ENCODE data around the gene SENP2. TPM values are rescaled to one million over a fixed set of nuclear protein-coding genes. Genes with fewer than 3 reads are reported as not detected.

SENP2 gene
- total and polyA plus RNA-seq, 2 of the 13 experiments (the other 11 are each of a cell fraction or from before 2014, with no cell fraction given) = 7.7 to 46.2 TPM

- TF ChIP-seq ZNF275 (CRISPR knock-in tag; IDR thresholded peaks at IDR 0.05; ENCODE audit: borderline replicate concordance) = peak; percentile 36; the same call in 1 of the 2 replicates
- no peak for TF ChIP-seq HMG20A (CRISPR knock-in tag; IDR thresholded peaks at IDR 0.05; ENCODE audit: borderline replicate concordance)
- TF ChIP-seq ZNF543 (CRISPR knock-in tag; IDR thresholded peaks at IDR 0.05) = peak; percentile 41; the same call in 1 of the 2 replicates
- no peak for TF ChIP-seq ZNF34 (CRISPR knock-in tag; IDR thresholded peaks at IDR 0.05; ENCODE audit: borderline replicate concordance)
- peak; percentile 67; the same call in 1 of the 2 replicates for TF ChIP-seq BRD4 (CRISPR knock-in tag; IDR thresholded peaks at IDR 0.05)
- TF ChIP-seq PRPF4 (IDR thresholded peaks at IDR 0.05; ENCODE audit: low read depth, low read length, poor library complexity, severe bottlenecking) = no peak
- TF ChIP-seq CHCHD3 (CRISPR knock-in tag; IDR thresholded peaks at IDR 0.05) = no peak
- TF ChIP-seq AHDC1 (CRISPR knock-in tag; IDR thresholded peaks at IDR 0.05; ENCODE audit: borderline replicate concordance) = no peak
- TF ChIP-seq SRSF1 (optimal IDR thresholded peaks at IDR 0.05; ENCODE audit: low read depth, low read length) = peak; percentile 76
- TF ChIP-seq ELF3 (CRISPR knock-in tag; IDR thresholded peaks at IDR 0.05) = no peak; the same call in 1 of the 2 replicates
- TF ChIP-seq SCMH1 (CRISPR knock-in tag; IDR thresholded peaks at IDR 0.05; ENCODE audit: borderline replicate concordance) = no peak
- TF ChIP-seq DMAP1 (CRISPR knock-in tag; IDR thresholded peaks at IDR 0.05) = no peak; the same call in 1 of the 2 replicates
- TF ChIP-seq NR2F6 (IDR thresholded peaks at IDR 0.05) = no peak
- TF ChIP-seq NR2F6 (CRISPR knock-in tag; IDR thresholded peaks at IDR 0.05) = no peak
- TF ChIP-seq TARDBP (CRISPR knock-in tag; IDR thresholded peaks at IDR 0.05) = peak; percentile 27; the same call in 1 of the 2 replicates
- TF ChIP-seq SIN3B (IDR thresholded peaks at IDR 0.05; ENCODE audit: low read length) = peak; percentile 63; the same call in 1 of the 2 replicates
- TF ChIP-seq ZFP90 (CRISPR knock-in tag; IDR thresholded peaks at IDR 0.05; ENCODE audit: borderline replicate concordance) = peak; percentile 69
- no peak for TF ChIP-seq ZNF678 (CRISPR knock-in tag; IDR thresholded peaks at IDR 0.05)
- peak; percentile 47; the same call in 1 of the 2 replicates for TF ChIP-seq NR2C2 (CRISPR knock-in tag; IDR thresholded peaks at IDR 0.05; ENCODE audit: borderline replicate concordance)
- TF ChIP-seq ZNF431 (CRISPR knock-in tag; IDR thresholded peaks at IDR 0.05; ENCODE audit: borderline replicate concordance, low read depth) = no peak
- TF ChIP-seq TFDP1 (CRISPR knock-in tag; IDR thresholded peaks at IDR 0.05; ENCODE audit: borderline replicate concordance) = no peak; the same call in 1 of the 2 replicates
- TF ChIP-seq SATB2 (CRISPR knock-in tag; IDR thresholded peaks at IDR 0.05) = no peak
- no peak for TF ChIP-seq CC2D1A (CRISPR knock-in tag; IDR thresholded peaks at IDR 0.05)
Measured at GRCh38 chr3:185585859-185586685, at the start of gene SENP2 (continued).

Measured in HepG2 (cell line).